Measurements from ENCODE around the gene GPC1. TPM values are rescaled to one million over a fixed set of nuclear protein-coding genes. Genes with fewer than 3 reads are reported as not detected.

GPC1 gene
- total RNA-seq, 4 donors from 2014 or later = 117 to 153 (median 144) TPM

DNA sequence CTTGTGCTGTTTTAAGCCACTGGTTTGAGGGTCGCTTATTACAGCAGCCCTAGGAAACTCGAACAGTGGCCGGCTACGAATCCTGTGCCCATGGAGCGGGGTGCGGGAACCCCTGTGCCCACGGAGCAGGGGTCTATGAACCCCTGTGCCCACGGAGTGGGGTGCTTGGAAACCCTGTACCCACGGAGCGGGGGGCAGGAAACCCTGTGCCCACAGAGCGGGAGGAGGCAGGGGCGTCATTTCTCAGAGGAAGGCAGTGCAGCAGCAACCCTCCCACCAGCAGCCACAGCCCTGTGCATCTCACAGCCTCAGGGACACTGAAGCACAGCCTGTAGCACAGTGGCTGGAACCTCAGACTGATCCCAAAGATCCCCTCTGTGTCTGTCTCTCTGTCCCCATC, 34.2 kb upstream of the GPC1 start:
- DNase-seq (ENCODE audit: low spot score in 2 of 2) = peak in 1 of 2 donors; percentile 8
- Histone ChIP-seq H3K4me1 (peaks cover 0 to 5% (median 0%) of the 10 kb centered on the region in 4 donors), H3K27ac (no peak overlapping the region), H3K27me3 (no peaks in the 10 kb centered on the region), H3K9me3 (no peaks in the 10 kb centered on the region), H3K36me3 (no peaks in the 10 kb centered on the region), H3K4me3 (no peak overlapping the region)
- 79 to 90% methylated on average over 12 of the region's 12 CpGs for WGBS, 2 donors
- TF ChIP-seq POLR2A (IDR thresholded peaks at IDR 0.05) (no peak), EP300 (IDR thresholded peaks at IDR 0.05) (no peak)
- TF ChIP-seq, protein P1, sequence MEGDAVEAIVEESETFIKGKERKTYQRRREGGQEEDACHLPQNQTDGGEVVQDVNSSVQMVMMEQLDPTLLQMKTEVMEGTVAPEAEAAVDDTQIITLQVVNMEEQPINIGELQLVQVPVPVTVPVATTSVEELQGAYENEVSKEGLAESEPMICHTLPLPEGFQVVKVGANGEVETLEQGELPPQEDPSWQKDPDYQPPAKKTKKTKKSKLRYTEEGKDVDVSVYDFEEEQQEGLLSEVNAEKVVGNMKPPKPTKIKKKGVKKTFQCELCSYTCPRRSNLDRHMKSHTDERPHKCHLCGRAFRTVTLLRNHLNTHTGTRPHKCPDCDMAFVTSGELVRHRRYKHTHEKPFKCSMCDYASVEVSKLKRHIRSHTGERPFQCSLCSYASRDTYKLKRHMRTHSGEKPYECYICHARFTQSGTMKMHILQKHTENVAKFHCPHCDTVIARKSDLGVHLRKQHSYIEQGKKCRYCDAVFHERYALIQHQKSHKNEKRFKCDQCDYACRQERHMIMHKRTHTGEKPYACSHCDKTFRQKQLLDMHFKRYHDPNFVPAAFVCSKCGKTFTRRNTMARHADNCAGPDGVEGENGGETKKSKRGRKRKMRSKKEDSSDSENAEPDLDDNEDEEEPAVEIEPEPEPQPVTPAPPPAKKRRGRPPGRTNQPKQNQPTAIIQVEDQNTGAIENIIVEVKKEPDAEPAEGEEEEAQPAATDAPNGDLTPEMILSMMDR (IDR thresholded peaks at IDR 0.05) = no peak

DNA sequence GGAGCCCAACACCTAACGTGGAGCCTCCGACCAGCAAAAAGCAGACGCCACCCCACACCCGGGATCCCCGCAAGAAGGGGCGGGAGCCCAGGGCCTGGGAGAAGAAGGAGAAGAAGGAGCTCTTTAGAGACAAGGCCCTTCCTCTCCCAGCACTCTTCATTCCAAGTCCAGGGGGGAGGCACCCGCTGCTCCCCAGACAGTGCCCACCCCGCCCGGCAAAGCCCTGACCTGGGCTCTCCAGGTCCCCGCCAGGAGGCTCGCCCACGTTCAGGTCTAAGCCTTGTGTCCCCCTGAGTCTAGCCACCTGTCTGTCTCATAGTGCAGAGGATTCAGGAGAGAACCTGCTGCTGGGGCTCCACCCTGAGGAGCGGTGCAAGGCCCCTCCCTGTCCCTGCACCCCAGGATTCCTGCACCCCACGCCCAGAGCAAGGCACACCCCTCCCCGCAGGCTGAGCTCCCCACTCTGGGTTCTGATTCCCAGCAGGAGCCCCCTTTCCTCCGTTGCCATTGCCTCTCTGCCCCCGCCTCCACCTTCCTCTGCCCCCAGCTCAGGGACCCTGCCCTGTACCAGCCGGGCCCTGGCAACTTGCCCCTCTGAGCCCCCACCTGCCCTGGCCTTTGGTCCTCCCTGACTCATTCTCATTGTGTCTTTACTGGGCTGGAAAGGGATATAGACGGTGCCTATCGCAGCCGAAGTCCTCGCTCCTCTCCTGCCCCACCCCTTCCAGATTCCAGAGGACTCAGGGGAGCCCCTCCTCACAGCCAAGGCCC, 33.5 kb upstream of the GPC1 start:
- Histone ChIP-seq H3K4me1 (peaks cover 0 to 5% (median 0%) of the 10 kb centered on the region in 4 donors), H3K9me3 (no peaks in the 10 kb centered on the region), H3K4me3 (no peak overlapping the region), H3K27me3 (no peaks in the 10 kb centered on the region), H3K36me3 (no peaks in the 10 kb centered on the region), H3K27ac (no peak overlapping the region)
- DNase-seq (ENCODE audit: low spot score in 2 of 2) = peak in 1 of 2 donors; percentile 7
- WGBS, 2 donors = 76 to 81% methylated on average over 20 to 22 of the region's 22 CpGs
- TF ChIP-seq EP300 (IDR thresholded peaks at IDR 0.05) = no peak
- TF ChIP-seq, protein P1 (IDR thresholded peaks at IDR 0.05) = no peak
- TF ChIP-seq POLR2A (IDR thresholded peaks at IDR 0.05) = no peak

DNA sequence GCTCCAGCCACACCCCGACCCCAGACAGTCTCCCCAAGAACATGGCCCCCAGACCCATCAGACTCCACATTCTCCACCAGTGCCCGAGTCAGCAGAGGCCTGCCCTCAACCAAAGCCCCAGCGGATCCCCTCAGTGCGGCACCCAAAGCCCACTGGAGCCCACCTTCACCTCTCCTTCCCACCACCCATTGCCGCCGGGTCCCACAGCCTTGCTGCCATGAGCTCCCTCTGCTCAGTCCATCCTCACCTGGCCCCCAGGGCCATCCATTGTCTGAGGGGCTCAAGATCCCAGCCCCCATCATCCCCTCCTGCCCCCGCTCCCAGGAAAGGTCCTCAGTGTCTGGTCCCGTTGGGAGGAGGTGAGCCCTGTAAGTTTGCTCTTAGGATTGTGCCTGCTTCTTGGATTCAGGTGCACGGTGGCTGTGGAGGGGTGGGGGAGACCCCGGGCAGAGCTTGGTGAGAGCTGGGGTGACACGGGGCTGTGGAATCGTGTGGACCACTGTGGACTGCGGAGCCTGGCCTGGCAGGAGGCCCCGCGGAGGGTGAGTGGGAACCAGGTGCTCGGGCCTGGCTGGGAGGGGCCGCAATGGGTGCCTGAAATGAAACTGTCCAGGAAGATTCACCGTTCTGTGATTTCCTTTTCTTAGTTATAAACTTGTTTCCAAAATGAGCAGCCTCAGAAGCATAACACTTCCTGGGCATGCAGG, 32.7 kb upstream of the GPC1 start:
- TF ChIP-seq, protein P1 (IDR thresholded peaks at IDR 0.05) = no peak
- TF ChIP-seq POLR2A (IDR thresholded peaks at IDR 0.05) (no peak), EP300 (IDR thresholded peaks at IDR 0.05) (no peak)
- WGBS, 2 donors = 79 to 87% methylated on average over 17 to 18 of the region's 18 CpGs
- peak in 1 of 2 donors; percentile 4 for DNase-seq (ENCODE audit: low spot score in 2 of 2)
- Histone ChIP-seq H3K36me3 (no peaks in the 10 kb centered on the region), H3K9me3 (no peaks in the 10 kb centered on the region), H3K4me1 (peaks cover 0 to 5% (median 0%) of the 10 kb centered on the region in 4 donors), H3K4me3 (no peak overlapping the region), H3K27me3 (no peaks in the 10 kb centered on the region), H3K27ac (no peak overlapping the region)

DNA sequence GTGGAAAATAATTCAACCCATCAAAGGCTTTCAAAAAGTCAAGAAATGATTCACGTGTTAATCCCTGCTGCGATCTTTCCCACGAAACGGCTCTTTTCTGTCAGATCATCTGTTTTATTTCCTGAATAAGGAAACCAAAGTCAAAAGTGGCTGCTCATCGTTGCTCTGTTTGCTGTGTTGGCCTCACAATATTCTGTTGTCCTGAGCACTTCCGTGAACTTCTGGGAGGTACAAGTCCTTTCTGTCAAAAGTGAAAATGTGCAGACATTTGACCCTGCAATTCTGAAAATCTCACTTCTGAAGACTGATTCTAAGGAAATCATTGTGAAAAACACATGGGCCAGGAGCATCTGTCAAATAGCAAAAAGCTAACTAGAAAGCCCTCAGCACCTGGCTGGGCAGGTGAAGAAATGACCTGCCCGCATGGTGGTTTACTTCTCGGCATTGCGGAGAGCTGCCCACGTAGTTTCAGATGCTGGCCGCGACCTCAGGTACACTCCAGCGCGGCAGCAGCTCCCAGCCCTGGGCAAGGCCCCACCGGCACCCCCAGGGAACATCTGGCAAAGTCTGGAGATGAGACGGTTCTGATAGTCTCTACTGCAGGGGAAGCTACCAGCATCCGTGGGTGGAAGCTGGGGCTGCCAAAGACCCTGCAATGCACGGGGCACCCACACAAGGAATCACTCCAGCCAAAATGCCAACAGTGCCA, 31.9 kb upstream of the GPC1 start:
- H3K9me3 ChIP-seq = no peaks in the 10 kb centered on the region
- no peaks in the 10 kb centered on the region for H3K36me3 ChIP-seq
- 68 to 71% methylated on average over 18 of the region's 18 CpGs for WGBS, 2 donors
- no peak overlapping the region for H3K4me3 ChIP-seq
- H3K4me1 ChIP-seq = no peaks in the 10 kb centered on the region
- H3K27ac ChIP-seq = no peak overlapping the region
- peak in 1 of 2 donors; percentile 11 for DNase-seq (ENCODE audit: low spot score in 2 of 2)
- no peaks in the 10 kb centered on the region for H3K27me3 ChIP-seq
- TF ChIP-seq, protein P1 (IDR thresholded peaks at IDR 0.05) = no peak
- no peak for TF ChIP-seq POLR2A (IDR thresholded peaks at IDR 0.05)
- TF ChIP-seq EP300 (IDR thresholded peaks at IDR 0.05) = no peak

All from tibial nerve (tissue), 4 donors.